ENCODE results near the gene LRP1.

The LRP1 gene

GRCh38 chr12:57201219-57201618 lies 72.9 kb downstream of the LRP1 start:
- no peak overlapping the region for H2AFZ ChIP-seq
- no peaks in the 10 kb centered on the region for H3K27me3 ChIP-seq (ENCODE audit: control insufficient read depth, insufficient read depth, low read length)
- no peak overlapping the region for H3K9ac ChIP-seq
- no peak overlapping the region for H3K4me2 ChIP-seq (ENCODE audit: low read length)
- H3K36me3 ChIP-seq (ENCODE audit: control insufficient read depth, insufficient read depth, low read length), result no peaks in the 10 kb centered on the region
- no peaks in the 10 kb centered on the region for H3K4me1 ChIP-seq
- no peaks in the 10 kb centered on the region for H3K79me2 ChIP-seq
- TF ChIP-seq CTCF (IDR thresholded peaks at IDR 0.05), result no peak
- H3K9me3 ChIP-seq (ENCODE audit: control insufficient read depth, low read length), result no peaks in the 10 kb centered on the region
- H3K4me3 ChIP-seq (ENCODE audit: low read depth, low read length), result no peak overlapping the region
- H3K27ac ChIP-seq, result no peak overlapping the region

GRCh38 chr12:57201631-57202030 lies 73.3 kb downstream of the LRP1 start:
- no peaks in the 10 kb centered on the region for H3K36me3 ChIP-seq (ENCODE audit: control insufficient read depth, insufficient read depth, low read length)
- H3K4me1 ChIP-seq, result no peaks in the 10 kb centered on the region
- H3K27me3 ChIP-seq (ENCODE audit: control insufficient read depth, insufficient read depth, low read length), result no peaks in the 10 kb centered on the region

GRCh38 chr12:57202321-57202720 lies 74.0 kb downstream of the LRP1 start:
- Histone ChIP-seq H3K79me2 (no peaks in the 10 kb centered on the region), H2AFZ (no peak overlapping the region), H3K4me1 (no peaks in the 10 kb centered on the region), H3K27ac (no peak overlapping the region), H3K27me3 (ENCODE audit: control insufficient read depth, insufficient read depth, low read length) (no peaks in the 10 kb centered on the region), H3K36me3 (ENCODE audit: control insufficient read depth, insufficient read depth, low read length) (no peaks in the 10 kb centered on the region), H3K4me2 (ENCODE audit: low read length) (no peak overlapping the region), H3K4me3 (ENCODE audit: low read depth, low read length) (no peak overlapping the region), H3K9ac (no peak overlapping the region), H3K9me3 (ENCODE audit: control insufficient read depth, low read length) (no peaks in the 10 kb centered on the region)
- no peak for TF ChIP-seq CTCF (IDR thresholded peaks at IDR 0.05)

More at GRCh38 chr12:57201631-57202030, 73.3 kb downstream of the LRP1 start:
- Histone ChIP-seq H3K4me3 (ENCODE audit: low read depth, low read length) (no peak overlapping the region), H3K27ac (no peak overlapping the region), H3K4me2 (ENCODE audit: low read length) (no peak overlapping the region), H3K9ac (no peak overlapping the region), H2AFZ (no peak overlapping the region), H3K9me3 (ENCODE audit: control insufficient read depth, low read length) (no peaks in the 10 kb centered on the region), H3K79me2 (no peaks in the 10 kb centered on the region)
- TF ChIP-seq CTCF (IDR thresholded peaks at IDR 0.05), result no peak

GRCh38 chr12:57203201-57203600 lies 74.9 kb downstream of the LRP1 start:
- no peak for TF ChIP-seq CTCF (IDR thresholded peaks at IDR 0.05)
- Histone ChIP-seq H3K9me3 (ENCODE audit: control insufficient read depth, low read length) (no peaks in the 10 kb centered on the region), H3K36me3 (ENCODE audit: control insufficient read depth, insufficient read depth, low read length) (no peaks in the 10 kb centered on the region)

GRCh38 chr12:57203791-57204190 lies 75.5 kb downstream of the LRP1 start:
- Histone ChIP-seq H3K9ac (no peak overlapping the region), H3K27ac (no peak overlapping the region), H3K4me1 (no peaks in the 10 kb centered on the region), H3K36me3 (ENCODE audit: control insufficient read depth, insufficient read depth, low read length) (no peaks in the 10 kb centered on the region), H3K4me3 (ENCODE audit: low read depth, low read length) (no peak overlapping the region), H2AFZ (no peak overlapping the region), H3K79me2 (no peaks in the 10 kb centered on the region), H3K9me3 (ENCODE audit: control insufficient read depth, low read length) (no peaks in the 10 kb centered on the region), H3K27me3 (ENCODE audit: control insufficient read depth, insufficient read depth, low read length) (no peaks in the 10 kb centered on the region), H3K4me2 (ENCODE audit: low read length) (no peak overlapping the region)
- TF ChIP-seq CTCF (IDR thresholded peaks at IDR 0.05), result no peak

More at GRCh38 chr12:57203201-57203600, 74.9 kb downstream of the LRP1 start:
- Histone ChIP-seq H3K79me2 (no peaks in the 10 kb centered on the region), H3K9ac (no peak overlapping the region), H3K4me1 (no peaks in the 10 kb centered on the region), H3K27ac (no peak overlapping the region), H3K4me2 (ENCODE audit: low read length) (no peak overlapping the region), H3K27me3 (ENCODE audit: control insufficient read depth, insufficient read depth, low read length) (no peaks in the 10 kb centered on the region), H3K4me3 (ENCODE audit: low read depth, low read length) (no peak overlapping the region), H2AFZ (no peak overlapping the region)

Data from parathyroid adenoma (tissue), 2 donors.